ENCODE measurements around the gene NAA16. TPM values are rescaled to one million over a fixed set of nuclear protein-coding genes. Genes with fewer than 3 reads are reported as not detected.

The NAA16 gene
- total RNA-seq, 2 donors from 2014 or later: 12.6 to 13.5 TPM

DNA sequence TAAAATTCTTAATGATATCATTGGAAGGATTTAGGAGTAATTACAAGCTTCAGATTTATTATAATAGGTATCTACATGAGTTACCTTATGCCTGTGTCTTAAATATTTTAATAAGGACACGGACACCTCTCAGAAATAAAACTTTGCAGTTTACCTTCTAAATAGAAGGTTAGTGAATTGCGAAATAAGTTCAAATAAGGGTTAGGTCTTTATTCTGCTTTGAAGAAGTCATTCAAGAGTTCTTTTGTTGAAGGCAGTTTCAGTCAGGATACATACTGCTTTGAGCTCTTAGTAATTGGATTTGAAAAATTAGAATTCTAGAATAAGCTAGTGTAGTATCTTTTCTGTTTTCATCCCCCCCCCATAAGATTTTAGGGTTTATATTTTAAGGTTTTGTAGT, 53.0 kb downstream of the NAA16 start:
- DNase-seq: no peak
- no peak overlapping the region for H3K4me3 ChIP-seq
- H3K27ac ChIP-seq: no peak overlapping the region
- H3K9ac ChIP-seq (ENCODE audit: low read depth in 2 of 2, low read length in 2 of 2): no peak overlapping the region
- no peaks in the 10 kb centered on the region for H3K36me3 ChIP-seq
- no peaks in the 10 kb centered on the region for H3K9me3 ChIP-seq
- H3K27me3 ChIP-seq: no peaks in the 10 kb centered on the region
- H3K4me1 ChIP-seq: no peaks in the 10 kb centered on the region
- intact Hi-C loops (cut with DNase I): no loop called here
- TF ChIP-seq, protein P1, sequence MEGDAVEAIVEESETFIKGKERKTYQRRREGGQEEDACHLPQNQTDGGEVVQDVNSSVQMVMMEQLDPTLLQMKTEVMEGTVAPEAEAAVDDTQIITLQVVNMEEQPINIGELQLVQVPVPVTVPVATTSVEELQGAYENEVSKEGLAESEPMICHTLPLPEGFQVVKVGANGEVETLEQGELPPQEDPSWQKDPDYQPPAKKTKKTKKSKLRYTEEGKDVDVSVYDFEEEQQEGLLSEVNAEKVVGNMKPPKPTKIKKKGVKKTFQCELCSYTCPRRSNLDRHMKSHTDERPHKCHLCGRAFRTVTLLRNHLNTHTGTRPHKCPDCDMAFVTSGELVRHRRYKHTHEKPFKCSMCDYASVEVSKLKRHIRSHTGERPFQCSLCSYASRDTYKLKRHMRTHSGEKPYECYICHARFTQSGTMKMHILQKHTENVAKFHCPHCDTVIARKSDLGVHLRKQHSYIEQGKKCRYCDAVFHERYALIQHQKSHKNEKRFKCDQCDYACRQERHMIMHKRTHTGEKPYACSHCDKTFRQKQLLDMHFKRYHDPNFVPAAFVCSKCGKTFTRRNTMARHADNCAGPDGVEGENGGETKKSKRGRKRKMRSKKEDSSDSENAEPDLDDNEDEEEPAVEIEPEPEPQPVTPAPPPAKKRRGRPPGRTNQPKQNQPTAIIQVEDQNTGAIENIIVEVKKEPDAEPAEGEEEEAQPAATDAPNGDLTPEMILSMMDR (IDR thresholded peaks at IDR 0.05): no peak

DNA sequence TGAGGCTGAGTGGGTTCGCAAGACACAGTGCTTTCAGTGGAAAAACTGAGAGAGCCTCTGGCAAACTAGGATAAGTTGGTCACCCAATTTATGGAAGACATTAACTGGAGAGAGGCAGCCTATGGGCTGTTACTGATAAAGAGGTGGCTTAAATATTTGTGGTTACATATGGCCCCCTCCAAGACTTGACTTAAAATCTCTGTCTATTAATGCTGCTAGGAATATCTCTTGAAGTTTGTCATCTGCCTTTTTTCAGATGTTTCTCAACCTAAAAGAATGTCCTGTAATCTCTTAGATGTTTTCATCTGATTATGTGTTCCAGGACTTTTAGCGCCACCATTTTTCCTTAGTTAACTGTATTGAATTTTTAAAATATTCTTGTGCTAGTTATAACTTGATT, 54.6 kb downstream of the NAA16 start:
- no peak overlapping the region for H3K27ac ChIP-seq
- intact Hi-C loops (cut with DNase I): no loop called here

DNA sequence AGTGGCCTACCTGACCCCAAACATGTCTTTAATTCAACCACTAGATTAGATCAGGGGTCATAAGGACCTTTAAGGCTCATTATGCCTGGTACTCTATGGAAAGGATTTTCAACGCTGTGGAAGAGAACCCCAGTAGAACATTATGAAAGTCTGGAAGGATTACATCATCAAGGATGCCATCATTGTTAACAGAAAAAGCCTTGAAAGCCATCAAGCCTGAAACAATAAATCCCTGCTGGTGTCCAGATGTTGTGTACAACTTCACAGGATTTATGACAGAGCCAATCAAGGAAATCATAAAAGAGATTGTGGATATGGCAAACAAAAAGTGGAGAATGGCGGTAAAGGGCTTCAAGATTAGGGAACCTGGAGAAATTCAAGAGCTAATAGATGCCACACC, 59.7 kb downstream of the NAA16 start:
- no peak overlapping the region for H3K9ac ChIP-seq (ENCODE audit: low read depth in 2 of 2, low read length in 2 of 2)
- no peaks in the 10 kb centered on the region for H3K4me1 ChIP-seq
- no peak for DNase-seq
- H3K36me3 ChIP-seq: no peaks in the 10 kb centered on the region
- TF ChIP-seq, protein P1 (IDR thresholded peaks at IDR 0.05): no peak
- H3K27ac ChIP-seq: no peak overlapping the region
- intact Hi-C loops (cut with DNase I): no loop called here
- H3K4me3 ChIP-seq: no peak overlapping the region
- no peaks in the 10 kb centered on the region for H3K27me3 ChIP-seq
- H3K9me3 ChIP-seq: no peaks in the 10 kb centered on the region

More for the DNA sequence above, 54.6 kb downstream of the NAA16 start:
- DNase-seq: no peak
- no peak overlapping the region for H3K9ac ChIP-seq (ENCODE audit: low read depth in 2 of 2, low read length in 2 of 2)
- no peak overlapping the region for H3K4me3 ChIP-seq
- no peaks in the 10 kb centered on the region for H3K27me3 ChIP-seq
- no peaks in the 10 kb centered on the region for H3K9me3 ChIP-seq
- TF ChIP-seq, protein P1 (IDR thresholded peaks at IDR 0.05): no peak
- H3K36me3 ChIP-seq: no peaks in the 10 kb centered on the region
- H3K4me1 ChIP-seq: no peaks in the 10 kb centered on the region

DNA sequence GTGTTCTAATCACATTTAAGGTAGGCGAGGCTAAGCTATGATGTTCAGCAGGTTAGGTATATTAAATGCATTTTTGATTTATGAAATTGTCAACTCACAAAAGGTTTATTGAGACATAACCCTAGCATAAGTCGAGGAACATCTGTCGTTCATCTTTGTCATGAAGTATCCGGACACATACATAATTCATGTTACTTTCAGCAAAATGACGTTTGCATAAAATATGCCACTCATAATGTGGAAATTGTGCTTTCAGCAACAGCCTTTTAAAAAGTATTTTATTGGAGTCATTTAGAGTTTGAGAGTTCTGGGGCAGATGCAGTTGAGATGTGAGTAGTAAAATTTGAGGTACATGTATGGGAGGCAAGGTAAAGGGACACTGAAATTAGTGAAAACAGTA, 66.4 kb downstream of the NAA16 start:
- intact Hi-C loops (cut with DNase I): no loop called here
- no peak for DNase-seq
- H3K27ac ChIP-seq: no peak overlapping the region

DNA sequence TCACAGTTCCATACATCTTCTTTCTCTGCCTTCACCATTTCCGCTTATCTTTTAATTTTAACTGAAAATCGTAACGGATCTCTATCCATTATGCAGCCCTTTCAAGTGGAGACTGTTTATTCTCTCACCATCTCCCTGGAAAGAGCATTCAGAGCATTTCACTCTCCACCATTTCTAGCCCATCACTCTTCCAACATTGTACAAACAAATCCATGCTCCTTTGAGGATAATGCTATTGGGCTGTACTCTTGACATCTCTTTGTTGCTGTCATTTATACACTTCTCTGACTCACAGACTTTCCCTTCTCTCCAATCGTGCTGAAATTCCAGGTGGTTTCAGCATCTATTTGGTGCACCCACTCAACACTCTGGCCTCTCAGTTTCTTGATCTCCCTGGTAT, 71.4 kb downstream of the NAA16 start:
- Histone ChIP-seq H3K4me1 (no peaks in the 10 kb centered on the region), H3K9ac (ENCODE audit: low read depth in 2 of 2, low read length in 2 of 2) (no peak overlapping the region), H3K9me3 (no peaks in the 10 kb centered on the region), H3K36me3 (no peaks in the 10 kb centered on the region), H3K27ac (no peak overlapping the region), H3K4me3 (no peak overlapping the region), H3K27me3 (no peaks in the 10 kb centered on the region)
- TF ChIP-seq, protein P1 (IDR thresholded peaks at IDR 0.05): no peak
- intact Hi-C loops (cut with DNase I): no loop called here
- DNase-seq: no peak

More for the DNA sequence above, 66.4 kb downstream of the NAA16 start:
- no peaks in the 10 kb centered on the region for H3K36me3 ChIP-seq
- no peaks in the 10 kb centered on the region for H3K4me1 ChIP-seq
- H3K27me3 ChIP-seq: no peaks in the 10 kb centered on the region
- no peaks in the 10 kb centered on the region for H3K9me3 ChIP-seq
- H3K9ac ChIP-seq (ENCODE audit: low read depth in 2 of 2, low read length in 2 of 2): no peak overlapping the region
- TF ChIP-seq, protein P1 (IDR thresholded peaks at IDR 0.05): no peak
- no peak overlapping the region for H3K4me3 ChIP-seq

DNA sequence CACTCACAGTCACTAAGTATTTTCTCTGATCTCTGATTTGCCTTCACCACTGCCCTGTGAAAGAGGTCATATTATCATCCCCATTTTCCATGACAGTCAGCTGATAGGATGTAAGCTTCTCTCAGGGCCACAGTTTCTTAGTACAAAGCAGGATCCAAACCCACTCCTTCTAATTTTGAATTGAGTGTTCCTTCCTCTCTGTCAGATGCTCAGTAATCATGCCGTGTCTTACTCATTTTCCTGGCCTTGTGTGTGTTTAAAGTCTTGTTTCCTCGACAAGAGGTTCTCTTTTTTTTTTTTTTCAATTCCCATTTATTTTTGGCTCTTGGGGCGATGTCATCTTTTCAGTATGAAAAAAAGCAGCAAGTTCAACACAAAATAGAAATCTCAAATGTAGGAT, 72.3 kb downstream of the NAA16 start:
- Histone ChIP-seq H3K9me3 (no peaks in the 10 kb centered on the region), H3K27ac (no peak overlapping the region), H3K27me3 (no peaks in the 10 kb centered on the region), H3K9ac (ENCODE audit: low read depth in 2 of 2, low read length in 2 of 2) (no peak overlapping the region), H3K4me3 (no peak overlapping the region), H3K36me3 (no peaks in the 10 kb centered on the region), H3K4me1 (no peaks in the 10 kb centered on the region)
- intact Hi-C loops (cut with DNase I): no loop called here
- DNase-seq: no peak
- TF ChIP-seq, protein P1 (IDR thresholded peaks at IDR 0.05): no peak
